ENCODE measurements around the gene ARHGAP40. TPM values are rescaled to one million over a fixed set of nuclear protein-coding genes. Genes with fewer than 3 reads are reported as not detected.

The ARHGAP40 gene
- total RNA-seq, 1 experiment from 2014 or later, result 0.18 TPM

- no peak overlapping the region for H3K4me3 ChIP-seq (ENCODE audit: low read depth in 2 of 2, low read length in 2 of 2)
- no peaks in the 10 kb centered on the region for H3K9me3 ChIP-seq (ENCODE audit: control insufficient read depth, insufficient read depth, low read depth, low read length)
- CTCF ChIA-PET, result no interaction called here
- H3K4me1 ChIP-seq (ENCODE audit: control insufficient read depth, insufficient read depth, low read length), result no peaks in the 10 kb centered on the region
- no peaks in the 10 kb centered on the region for H3K36me3 ChIP-seq (ENCODE audit: control insufficient read depth, insufficient read depth, low read length)
- no peak for TF ChIP-seq TCF7L2 (IDR thresholded peaks at IDR 0.05; ENCODE audit: low read depth, low read length)
- no peak for ATAC-seq
- in situ Hi-C loops (cut with HindIII; ENCODE audit: low pct_unique_long_range_greater_than_20kb, low sequenced_read_pairs), result no loop called here
- intact Hi-C loops (cut with micrococcal nuclease; ENCODE audit: unreplicated experiment), result no loop called here
- no peaks in the 10 kb centered on the region for H3K27me3 ChIP-seq (ENCODE audit: control insufficient read depth, insufficient read depth, low read length)
- BruUV-seq (replicated peaks), result no TSS peak
- POLR2A ChIA-PET, result no interaction called here
- no peak overlapping the region for H3K27ac ChIP-seq (ENCODE audit: low read length)
- no peak for DNase-seq (ENCODE audit: low read depth, low spot score)
Observed at GRCh38 chr20:38584099-38584763, 17.4 kb upstream of the ARHGAP40 start.

GRCh38 chr20:38585404-38586180 is 16.0 kb upstream of the ARHGAP40 start:
- Histone ChIP-seq H3K27me3 (ENCODE audit: control insufficient read depth, insufficient read depth, low read length) (no peaks in the 10 kb centered on the region), H3K36me3 (ENCODE audit: control insufficient read depth, insufficient read depth, low read length) (no peaks in the 10 kb centered on the region), H3K27ac (ENCODE audit: low read length) (no peak overlapping the region), H3K4me3 (ENCODE audit: low read depth in 2 of 2, low read length in 2 of 2) (no peak overlapping the region), H3K4me1 (ENCODE audit: control insufficient read depth, insufficient read depth, low read length) (no peaks in the 10 kb centered on the region), H3K9me3 (ENCODE audit: control insufficient read depth, insufficient read depth, low read depth, low read length) (no peaks in the 10 kb centered on the region)
- ATAC-seq (no peak), DNase-seq (ENCODE audit: low read depth, low spot score) (no peak)
- no peak for TF ChIP-seq CTCF (IDR thresholded peaks at IDR 0.05)
- TF ChIP-seq REST (IDR thresholded peaks at IDR 0.05; ENCODE audit: insufficient read depth in 1 of 2, low read depth in 2 of 2, low read length in 1 of 2), result no peak
- TF ChIP-seq SIN3A (IDR thresholded peaks at IDR 0.05; ENCODE audit: borderline replicate concordance, insufficient read depth, low read depth, low read length), result no peak
- no peak for TF ChIP-seq POLR2AphosphoS5 (IDR thresholded peaks at IDR 0.05; ENCODE audit: low read depth, low read length)
- TF ChIP-seq TCF7L2 (IDR thresholded peaks at IDR 0.05; ENCODE audit: low read depth, low read length), result no peak
- intact Hi-C loops (cut with micrococcal nuclease; ENCODE audit: unreplicated experiment), result no loop called here
- ChIA-PET POLR2A (no interaction called here), CTCF (no interaction called here)
- in situ Hi-C loops (cut with HindIII; ENCODE audit: low pct_unique_long_range_greater_than_20kb, low sequenced_read_pairs), result no loop called here
- BruUV-seq (replicated peaks), result no TSS peak

- TF ChIP-seq REST (IDR thresholded peaks at IDR 0.05; ENCODE audit: insufficient read depth in 1 of 2, low read depth in 2 of 2, low read length in 1 of 2) (no peak), SIN3A (IDR thresholded peaks at IDR 0.05; ENCODE audit: borderline replicate concordance, insufficient read depth, low read depth, low read length) (no peak), TCF7L2 (IDR thresholded peaks at IDR 0.05; ENCODE audit: low read depth, low read length) (no peak), CTCF (IDR thresholded peaks at IDR 0.05) (no peak), POLR2AphosphoS5 (IDR thresholded peaks at IDR 0.05; ENCODE audit: low read depth, low read length) (no peak)
- CTCF ChIA-PET, result no interaction called here
Observed at GRCh38 chr20:38586181-38586525, 15.5 kb upstream of the ARHGAP40 start.

More at GRCh38 chr20:38586181-38586525, 15.5 kb upstream of the ARHGAP40 start:
- ATAC-seq, result no peak
- no TSS peak for BruUV-seq (replicated peaks)
- intact Hi-C loops (cut with micrococcal nuclease; ENCODE audit: unreplicated experiment), result no loop called here
- POLR2A ChIA-PET, result no interaction called here
- H3K27me3 ChIP-seq (ENCODE audit: control insufficient read depth, insufficient read depth, low read length), result no peaks in the 10 kb centered on the region
- no peak overlapping the region for H3K27ac ChIP-seq (ENCODE audit: low read length)
- no peaks in the 10 kb centered on the region for H3K9me3 ChIP-seq (ENCODE audit: control insufficient read depth, insufficient read depth, low read depth, low read length)
- no peak for DNase-seq (ENCODE audit: low read depth, low spot score)
- H3K4me1 ChIP-seq (ENCODE audit: control insufficient read depth, insufficient read depth, low read length), result no peaks in the 10 kb centered on the region
- in situ Hi-C loops (cut with HindIII; ENCODE audit: low pct_unique_long_range_greater_than_20kb, low sequenced_read_pairs), result no loop called here
- H3K36me3 ChIP-seq (ENCODE audit: control insufficient read depth, insufficient read depth, low read length), result no peaks in the 10 kb centered on the region
- H3K4me3 ChIP-seq (ENCODE audit: low read depth in 2 of 2, low read length in 2 of 2), result no peak overlapping the region
